Neuronal stem cell (in vitro differentiated cells): ENCODE data around the gene SLAIN2.
"Not testable (repeated sequence)": the region's sequence is repeated elsewhere in the genome, so short reads cannot be mapped to it uniquely, and the experiment has no call there.

ENCODE experiments used
- DNase-seq: peaks from one replicate; pipeline ENCODE4 v3.0.0-alpha.2; 2013; ENCODE audit warnings: low spot score
- H2AFZ ChIP-seq: one replicate; pipeline ENCODE4 v1.6.1; 2013; ENCODE audit warnings: mild to moderate bottlenecking, low read length, inconsistent platforms
- H2AK5ac ChIP-seq: 2 replicates; pipeline ENCODE4 v1.6.1; 2013; ENCODE audit warnings: low read depth, mild to moderate bottlenecking, inconsistent platforms, low read length, moderate library complexity, mixed read lengths
- H2BK120ac ChIP-seq: 2 replicates; pipeline ENCODE4 v1.6.1; 2013; ENCODE audit warnings: low read depth, mild to moderate bottlenecking, inconsistent platforms, low read length, moderate library complexity, mixed read lengths
- H2BK12ac ChIP-seq: one replicate; pipeline ENCODE4 v1.6.1; 2013; ENCODE audit warnings: low read length, inconsistent platforms
- H2BK15ac ChIP-seq: 2 replicates; pipeline ENCODE4 v1.6.1; 2013; ENCODE audit warnings: mild to moderate bottlenecking, low read length, inconsistent platforms, mixed read lengths
- H2BK5ac ChIP-seq: one replicate; pipeline ENCODE4 v1.6.1; 2013; ENCODE audit warnings: inconsistent platforms, mild to moderate bottlenecking, low read length, moderate library complexity
- H3K14ac ChIP-seq: one replicate; pipeline ENCODE4 v1.6.1; 2013; ENCODE audit warnings: low read length, inconsistent platforms
- H3K18ac ChIP-seq: 2 replicates; pipeline ENCODE4 v1.6.1; 2013; ENCODE audit warnings: low read length, inconsistent platforms
- H3K23ac ChIP-seq: 2 replicates; pipeline ENCODE4 v1.6.1; 2013; ENCODE audit warnings: low read depth, mild to moderate bottlenecking, mixed read lengths, low read length, inconsistent platforms; ENCODE audit not compliant: poor library complexity
- H3K27ac ChIP-seq: replicated peaks from 3 replicates; pipeline ENCODE4 v1.5.1; 2013; ENCODE audit warnings: low read length, inconsistent platforms
- H3K27me3 ChIP-seq, 3 experiments: 2 replicates each; pipeline ENCODE4 v1.6.1; 2013; ENCODE audit warnings: low read length in 3 of 3, mild to moderate bottlenecking in 2 of 3, inconsistent platforms in 1 of 3, low read depth in 1 of 3, mixed read lengths in 1 of 3, moderate library complexity in 1 of 3; ENCODE audit not compliant: control insufficient read depth in 3 of 3, insufficient read depth in 3 of 3
- H3K36me3 ChIP-seq, 2 donors: replicated peaks in 1 of 2; 2 replicates each; pipeline ENCODE4 v1.6.1; 2013; ENCODE audit warnings: low read length in 2 of 2; ENCODE audit not compliant: control insufficient read depth in 2 of 2, insufficient read depth in 2 of 2
- H3K4ac ChIP-seq: 2 replicates; pipeline ENCODE4 v1.6.1; 2013; ENCODE audit warnings: inconsistent platforms, mild to moderate bottlenecking, low read length, moderate library complexity
- H3K4me1 ChIP-seq, 2 donors: 1 replicate in 1 of 2; 2 replicates in 1 of 2; pipeline ENCODE4 v1.6.1; 2013; ENCODE audit warnings: low read length in 2 of 2, low read depth in 1 of 2; ENCODE audit not compliant: control insufficient read depth in 2 of 2, insufficient read depth in 1 of 2
- H3K4me2 ChIP-seq: one replicate; pipeline ENCODE4 v1.6.1; 2013; ENCODE audit warnings: mild to moderate bottlenecking, low read length, inconsistent platforms; ENCODE audit not compliant: insufficient read depth, poor library complexity, severe bottlenecking
- H3K4me3 ChIP-seq, 2 donors: 2 replicates each; pipeline ENCODE4 v1.5.1; 2013; ENCODE audit warnings: low read length in 2 of 2, mild to moderate bottlenecking in 2 of 2, inconsistent platforms in 1 of 2, moderate library complexity in 1 of 2
- H3K79me1 ChIP-seq: one replicate; pipeline ENCODE4 v1.6.1; 2013; ENCODE audit warnings: low read depth, mild to moderate bottlenecking, inconsistent platforms, low read length, moderate library complexity
- H3K9ac ChIP-seq: one replicate; pipeline ENCODE4 v1.6.1; 2013; ENCODE audit warnings: mild to moderate bottlenecking, low read depth, low read length, inconsistent platforms; ENCODE audit not compliant: poor library complexity
- H3K9me3 ChIP-seq, 2 donors: replicated peaks in 1 of 2; 2 replicates each; pipeline versions ENCODE3 to v1.6.1; 2013; ENCODE audit warnings: low read length in 2 of 2, mild to moderate bottlenecking in 2 of 2, inconsistent platforms in 1 of 2, low read depth in 1 of 2, mixed read lengths in 1 of 2, moderate library complexity in 1 of 2; ENCODE audit not compliant: control insufficient read depth in 2 of 2, insufficient read depth in 1 of 2
- H4K8ac ChIP-seq: one replicate; pipeline ENCODE4 v1.6.1; 2013; ENCODE audit warnings: low read depth, mild to moderate bottlenecking, inconsistent platforms, low read length, moderate library complexity
- H4K91ac ChIP-seq: one replicate; pipeline ENCODE4 v1.6.1; 2013; ENCODE audit warnings: low read length, low read depth, mild to moderate bottlenecking, inconsistent platforms; ENCODE audit not compliant: poor library complexity
- WGBS, 2 donors: extraction: QIAGEN DNeasy Blood & Tissue Kit; methylation state at CpG; one replicate each; pipeline ENCODE4 v1.1.7; 2013; ENCODE audit warnings: missing lambda C conversion rate in 2 of 2, mixed read lengths in 1 of 2; ENCODE audit not compliant: insufficient read length in 2 of 2, insufficient replicate concordance in 1 of 2; ENCODE audit errors: extremely low coverage in 2 of 2; 5-methylcytosine and 5-hydroxymethylcytosine counted together

SLAIN2 gene

GRCh38 chr4:48307528-48307927, 33.8 kb upstream of the SLAIN2 start:
- DNase-seq: no peak
- H3K27me3 ChIP-seq: no peaks in the 10 kb centered on the region
- H2BK5ac ChIP-seq: no peak overlapping the region
- H3K18ac ChIP-seq: no peak overlapping the region
- no peak overlapping the region for H2AFZ ChIP-seq
- H2BK15ac ChIP-seq: no peak overlapping the region
- H3K4me1 ChIP-seq: no peaks in the 10 kb centered on the region
- WGBS, 2 donors: no CpG with 5 or more reads among the region's 5 CpGs
- no peak overlapping the region for H3K4me2 ChIP-seq
- no peak overlapping the region for H3K27ac ChIP-seq
- no peak overlapping the region for H3K4me3 ChIP-seq
- no peaks in the 10 kb centered on the region for H3K9me3 ChIP-seq
- H2AK5ac ChIP-seq: no peak overlapping the region
- H3K36me3 ChIP-seq: no peaks in the 10 kb centered on the region
- no peak overlapping the region for H4K8ac ChIP-seq
- no peak overlapping the region for H3K23ac ChIP-seq
- H3K14ac ChIP-seq: no peak overlapping the region
- no peak overlapping the region for H3K4ac ChIP-seq
- H3K79me1 ChIP-seq: no peaks in the 10 kb centered on the region
- H3K9ac ChIP-seq: no peak overlapping the region
- no peak overlapping the region for H2BK120ac ChIP-seq
- no peak overlapping the region for H2BK12ac ChIP-seq
- H4K91ac ChIP-seq: no peak overlapping the region

GRCh38 chr4:48308901-48309300, 32.4 kb upstream of the SLAIN2 start:
- no peaks in the 10 kb centered on the region for H3K36me3 ChIP-seq
- no peak overlapping the region for H2BK120ac ChIP-seq
- H3K4me1 ChIP-seq: no peaks in the 10 kb centered on the region
- H2BK15ac ChIP-seq: no peak overlapping the region
- no peak overlapping the region for H3K27ac ChIP-seq
- DNase-seq: no peak
- no peak overlapping the region for H2BK5ac ChIP-seq
- no peak overlapping the region for H2AK5ac ChIP-seq
- H3K4ac ChIP-seq: no peak overlapping the region
- H3K9me3 ChIP-seq: no peaks in the 10 kb centered on the region
- no peak overlapping the region for H4K8ac ChIP-seq
- H3K23ac ChIP-seq: no peak overlapping the region
- H3K18ac ChIP-seq: no peak overlapping the region
- H3K9ac ChIP-seq: no peak overlapping the region
- H3K14ac ChIP-seq: no peak overlapping the region
- no peak overlapping the region for H4K91ac ChIP-seq
- H3K4me2 ChIP-seq: no peak overlapping the region
- no peak overlapping the region for H2AFZ ChIP-seq
- no peaks in the 10 kb centered on the region for H3K79me1 ChIP-seq
- no CpG with 5 or more reads among the region's 2 CpGs for WGBS, 2 donors
- H3K27me3 ChIP-seq: no peaks in the 10 kb centered on the region
- H3K4me3 ChIP-seq: no peak overlapping the region
- H2BK12ac ChIP-seq: no peak overlapping the region

- Histone ChIP-seq H3K36me3 (no peaks in the 10 kb centered on the region), H3K9me3 (no peaks in the 10 kb centered on the region)
Observed at GRCh38 chr4:48311896-48312295, 29.4 kb upstream of the SLAIN2 start.

GRCh38 chr4:48314746-48315145, 26.6 kb upstream of the SLAIN2 start:
- not testable (repeated sequence) for H3K4me1 ChIP-seq, H3K23ac ChIP-seq, DNase-seq, H3K79me1 ChIP-seq, H3K36me3 ChIP-seq, H3K18ac ChIP-seq, H3K27ac ChIP-seq, H2BK15ac ChIP-seq, H3K4me2 ChIP-seq, H3K4ac ChIP-seq, H4K91ac ChIP-seq, H3K9me3 ChIP-seq, H2AK5ac ChIP-seq, H3K4me3 ChIP-seq, H3K9ac ChIP-seq, H2BK120ac ChIP-seq, H2AFZ ChIP-seq, H4K8ac ChIP-seq, H2BK5ac ChIP-seq, H3K14ac ChIP-seq, H2BK12ac ChIP-seq, H3K27me3 ChIP-seq

More at GRCh38 chr4:48311896-48312295, 29.4 kb upstream of the SLAIN2 start:
- Histone ChIP-seq H2BK5ac (no peak overlapping the region), H4K8ac (no peak overlapping the region), H3K14ac (no peak overlapping the region), H3K4me2 (no peak overlapping the region), H3K4ac (no peak overlapping the region), H2BK120ac (no peak overlapping the region), H3K27me3 (no peaks in the 10 kb centered on the region), H4K91ac (no peak overlapping the region), H3K79me1 (no peaks in the 10 kb centered on the region), H3K18ac (no peak overlapping the region), H3K4me1 (no peaks in the 10 kb centered on the region), H2BK12ac (no peak overlapping the region), H3K23ac (no peak overlapping the region), H2BK15ac (no peak overlapping the region), H3K27ac (no peak overlapping the region), H2AK5ac (no peak overlapping the region), H3K9ac (no peak overlapping the region), H3K4me3 (no peak overlapping the region), H2AFZ (no peak overlapping the region)
- DNase-seq: no peak
- no CpG with 5 or more reads among the region's 3 CpGs for WGBS, 2 donors
